HepG2 (cell line): ENCODE results near the gene GPR17. TPM values are rescaled to one million over a fixed set of nuclear protein-coding genes. Genes with fewer than 3 reads are reported as not detected.
A peak's percentile ranks its signal among the peaks of the same experiment; 100 is the strongest.

Experiments
- ATAC-seq: fragments of 200-7000 bp; cut with Tn5 transposase; 3 replicates; pipeline ENCODE4 v1.9.1; 2020; ENCODE audit warnings: mild to moderate bottlenecking, moderate library complexity
- BruUV-seq: library from RNA; stranded (reverse); fragments of 400-500 nt; replicated peaks from 2 replicates; lab custom pipeline; 2021; lab: Mats Ljungman, UMichigan
- CTCF ChIA-PET: fragments of 300-600 bp; formaldehyde crosslinking; extraction: SDS; loops from one replicate; lab custom pipeline; 2021; ENCODE audit warnings: low total read pairs, inconsistent platforms, low intra/inter-chr PET ratio; lab: Yijun Ruan, JAX
- POLR2A ChIA-PET: fragments of 350-600 bp; sonication (Branson Sonifier 250); formaldehyde crosslinking; loops from one replicate; lab custom pipeline; 2020; ENCODE audit warnings: antibody characterized with exemption, inconsistent platforms; lab: Yijun Ruan, JAX
- DNase-seq: peaks from one replicate; pipeline ENCODE4 v3.0.0-alpha.2; 2015; ENCODE audit warnings: low spot score
- FAIRE-seq: peaks from 3 replicates; lab custom pipeline; 2011; peaks lifted over from hg19 to GRCh38; lab: Jason Lieb, UNC
- H2AFZ ChIP-seq: one replicate; pipeline ENCODE4 v1.6.1; 2011; ENCODE audit warnings: low read length, inconsistent platforms
- H3K27ac ChIP-seq: fragments of 300-600 bp; 3 replicates; pipeline ENCODE4 v1.8.0; 2011; ENCODE audit warnings: mixed run types, mild to moderate bottlenecking, mixed read lengths, low read length, inconsistent platforms; ENCODE audit not compliant: insufficient read depth; ENCODE audit errors: extremely low read length
- H3K27me3 ChIP-seq, 2 experiments: fragments of 200-600 bp in 1 of 2; 2 replicates in 1 of 2; 3 replicates in 1 of 2; pipeline versions ENCODE4 v1.6.0 to v1.8.0; 2011; ENCODE audit warnings: low read length in 2 of 2, mild to moderate bottlenecking in 2 of 2, moderate library complexity in 2 of 2, inconsistent platforms in 1 of 2; ENCODE audit not compliant: insufficient read depth in 2 of 2, control insufficient read depth in 1 of 2
- H3K36me3 ChIP-seq, 2 experiments: fragments of 200-600 bp in 1 of 2; replicated peaks in 1 of 2; 2 replicates in 1 of 2; 3 replicates in 1 of 2; pipeline versions ENCODE4 v1.5.1 to v1.8.0; 2011; ENCODE audit warnings: low read length in 2 of 2, inconsistent platforms in 1 of 2; ENCODE audit not compliant: insufficient read depth in 2 of 2, control insufficient read depth in 1 of 2
- H3K4me1 ChIP-seq: 2 replicates; pipeline ENCODE4 v1.5.1; 2012; ENCODE audit warnings: low read length, inconsistent platforms; ENCODE audit not compliant: insufficient read depth
- H3K4me2 ChIP-seq: 2 replicates; pipeline ENCODE4 v1.6.0; 2011; ENCODE audit warnings: low read depth, low read length, inconsistent platforms
- H3K4me3 ChIP-seq, 3 experiments: fragments of 200-600 bp in 1 of 3; sonication (generic), shearing (Covaris generic) in 1 of 3; replicated peaks in 1 of 3; 2 replicates each; pipeline ENCODE4 v1.5.1; 2011 to 2016; ENCODE audit warnings: low read length in 3 of 3, inconsistent platforms in 2 of 3, low read depth in 2 of 3, mild to moderate bottlenecking in 2 of 3, control low read depth in 1 of 3, mixed read lengths in 1 of 3; ENCODE audit not compliant: insufficient read depth in 1 of 3
- H3K79me2 ChIP-seq: one replicate; pipeline ENCODE4 v1.6.1; 2011; ENCODE audit warnings: low read length, inconsistent platforms; ENCODE audit not compliant: insufficient read depth
- H3K9ac ChIP-seq: 2 replicates; pipeline ENCODE4 v1.6.0; 2011; ENCODE audit warnings: mild to moderate bottlenecking, low read depth, low read length, inconsistent platforms; ENCODE audit not compliant: insufficient read depth
- H3K9me3 ChIP-seq: 2 replicates; pipeline ENCODE4 v1.5.1; 2012; ENCODE audit warnings: mild to moderate bottlenecking, low read length
- H4K20me1 ChIP-seq: 2 replicates; pipeline ENCODE4 v1.6.0; 2011; ENCODE audit warnings: inconsistent platforms, mild to moderate bottlenecking, low read length, moderate library complexity; ENCODE audit not compliant: insufficient read depth
- CREB1 ChIP-seq, 2 experiments: fragments of 450-650 bp in 1 of 2; IDR thresholded peaks; 2 replicates each; pipeline ENCODE4 v1.6.1; 2016 to 2017; ENCODE audit warnings: control low read depth in 1 of 2, mild to moderate bottlenecking in 1 of 2, missing compliant biosample characterization in 1 of 2, missing genetic modification characterization in 1 of 2
- FOXA1 ChIP-seq, 2 experiments: fragments of 450-650 bp in 1 of 2; sonication (generic) in 1 of 2; formaldehyde crosslinking in 1 of 2; IDR thresholded peaks; 2 replicates each; pipeline versions ENCODE4 v1.4.0 to v1.6.1; 2016 to 2020; ENCODE audit warnings: missing genetic modification reagents in 1 of 2
- HCFC1 ChIP-seq: fragments of 150-350 bp; IDR thresholded peaks from 2 replicates; pipeline ENCODE4 v1.6.1; 2014; ENCODE audit warnings: low read depth, low read length
- HNF4G ChIP-seq, 2 experiments: sonication (generic) in 1 of 2; formaldehyde crosslinking in 1 of 2; IDR thresholded peaks; 2 replicates each; pipeline versions ENCODE4 v1.4.0 to v1.6.1; 2011 to 2020; ENCODE audit warnings: borderline replicate concordance in 2 of 2, low read depth in 2 of 2, mild to moderate bottlenecking in 2 of 2, low read length in 1 of 2, missing genetic modification reagents in 1 of 2, moderate library complexity in 1 of 2
- MBNL3 ChIP-seq: fragments of 250-450 bp; sonication (Bioruptor Pico); conservative IDR thresholded peaks from 2 replicates; pipeline ENCODE4 v1.8.0; 2022; ENCODE audit warnings: mild to moderate bottlenecking, inconsistent platforms
- SNAPC4 ChIP-seq: sonication (generic); formaldehyde crosslinking; IDR thresholded peaks from 2 replicates; pipeline ENCODE4 v1.4.0; 2020; ENCODE audit warnings: mild to moderate bottlenecking, missing genetic modification reagents
- ZNF10 ChIP-seq: sonication (generic); formaldehyde crosslinking; IDR thresholded peaks from 2 replicates; pipeline ENCODE4 v1.4.0; 2020; ENCODE audit warnings: mild to moderate bottlenecking, low read depth, missing genetic modification reagents, borderline replicate concordance
- ZNF496 ChIP-seq: sonication (generic); formaldehyde crosslinking; IDR thresholded peaks from 2 replicates; pipeline ENCODE4 v1.8.1; 2023; ENCODE audit warnings: mild to moderate bottlenecking, moderate library complexity, missing genetic modification reagents; ENCODE audit not compliant: insufficient replicate concordance
- WGBS: methylation state at CpG from one replicate; pipeline ENCODE4 v1.1.6; 2017; ENCODE audit warnings: low lambda C conversion rate; 5-methylcytosine and 5-hydroxymethylcytosine counted together
- in situ Hi-C: cut with HindIII; loops from 2 replicates; pipeline ENCODE4 v1.10.0; 2017; ENCODE audit warnings: low pct_unique_long_range_greater_than_20kb; ENCODE audit not compliant: extremely low pct_ligation_motif_present
- intact Hi-C: fragments of 100-400 bp; cut with micrococcal nuclease; formaldehyde crosslinking; loops from one replicate; pipeline ENCODE4 v1.10.0; 2022; ENCODE audit not compliant: unreplicated experiment
- polyA plus RNA-seq, 8 experiments: library from polyadenylated mRNA; depleted of rRNA in 3 of 8; stranded (reverse) in 7 of 8; unstranded in 1 of 8; fragments of >200 nt; fragmentation: Illumina TruSeq in 4 of 8; extraction: Trizol in 4 of 8; gene quantifications; 2 replicates each; pipeline versions ENCODE4 v1.2.1 to v1.2.3, GENCODE V29; 2011 to 2016; ENCODE audit warnings: low read depth in 4 of 8, missing spikeins in 1 of 8, mixed read lengths in 1 of 8; ENCODE audit not compliant: insufficient read depth in 1 of 8
- total RNA-seq, 5 experiments: library from RNA; depleted of rRNA; stranded (reverse); fragments of >200 nt; fragmentation: Illumina TruSeq; extraction: Trizol; gene quantifications; 2 replicates each; pipeline ENCODE4 v1.2.3, GENCODE V29; 2016; ENCODE audit warnings: low read depth in 1 of 5

Gene GPR17
- total and polyA plus RNA-seq, 2 of the 13 experiments (the other 11 are each of a cell fraction or from before 2014, with no cell fraction given), result not detected

- FAIRE-seq (no peak), ATAC-seq (no peak), DNase-seq (no peak)
- Histone ChIP-seq H3K9ac (no peak overlapping the region), H4K20me1 (no peaks in the 10 kb centered on the region), H2AFZ (no peak overlapping the region), H3K79me2 (no peaks in the 10 kb centered on the region), H3K4me3 (no peak overlapping the region), H3K4me2 (no peak overlapping the region), H3K27ac (no peak overlapping the region), H3K4me1 (peaks cover 34% of the 10 kb centered on the region), H3K27me3 (peaks cover 6 to 66% of the 10 kb centered on the region in 2 experiments), H3K9me3 (no peaks in the 10 kb centered on the region), H3K36me3 (no peaks in the 10 kb centered on the region)
- intact Hi-C loops (no loop called here), in situ Hi-C loops (no loop called here)
- CTCF ChIA-PET, result no interaction called here
- WGBS, result 49% methylated on average over 24 of the region's 24 CpGs
- POLR2A ChIA-PET, result no interaction called here
- TF ChIP-seq HNF4G (IDR thresholded peaks at IDR 0.05; ENCODE audit: borderline replicate concordance, low read depth, low read length), result no peak
- no peak for TF ChIP-seq HNF4G (CRISPR knock-in tag; IDR thresholded peaks at IDR 0.05; ENCODE audit: borderline replicate concordance, low read depth)
- TF ChIP-seq HCFC1, result no peak
- no peak for TF ChIP-seq FOXA1 (IDR thresholded peaks at IDR 0.05)
- no peak for TF ChIP-seq FOXA1 (CRISPR knock-in tag; IDR thresholded peaks at IDR 0.05)
- no peak for TF ChIP-seq ZNF10
- peak; percentile 65; the same call in 1 of the 2 replicates for TF ChIP-seq CREB1 (IDR thresholded peaks at IDR 0.05)
- no peak for TF ChIP-seq CREB1 (CRISPR knock-in tag; IDR thresholded peaks at IDR 0.05)
- no peak for TF ChIP-seq ZNF496
- no peak for TF ChIP-seq SNAPC4
- TF ChIP-seq MBNL3 (CRISPR knock-in tag), result no peak
- no TSS peak for BruUV-seq
Measured at GRCh38 chr2:127654084-127654837, 8.3 kb downstream of the GPR17 start.
